ENCODE results near the gene PHOSPHO1.

Gene PHOSPHO1

DNA sequence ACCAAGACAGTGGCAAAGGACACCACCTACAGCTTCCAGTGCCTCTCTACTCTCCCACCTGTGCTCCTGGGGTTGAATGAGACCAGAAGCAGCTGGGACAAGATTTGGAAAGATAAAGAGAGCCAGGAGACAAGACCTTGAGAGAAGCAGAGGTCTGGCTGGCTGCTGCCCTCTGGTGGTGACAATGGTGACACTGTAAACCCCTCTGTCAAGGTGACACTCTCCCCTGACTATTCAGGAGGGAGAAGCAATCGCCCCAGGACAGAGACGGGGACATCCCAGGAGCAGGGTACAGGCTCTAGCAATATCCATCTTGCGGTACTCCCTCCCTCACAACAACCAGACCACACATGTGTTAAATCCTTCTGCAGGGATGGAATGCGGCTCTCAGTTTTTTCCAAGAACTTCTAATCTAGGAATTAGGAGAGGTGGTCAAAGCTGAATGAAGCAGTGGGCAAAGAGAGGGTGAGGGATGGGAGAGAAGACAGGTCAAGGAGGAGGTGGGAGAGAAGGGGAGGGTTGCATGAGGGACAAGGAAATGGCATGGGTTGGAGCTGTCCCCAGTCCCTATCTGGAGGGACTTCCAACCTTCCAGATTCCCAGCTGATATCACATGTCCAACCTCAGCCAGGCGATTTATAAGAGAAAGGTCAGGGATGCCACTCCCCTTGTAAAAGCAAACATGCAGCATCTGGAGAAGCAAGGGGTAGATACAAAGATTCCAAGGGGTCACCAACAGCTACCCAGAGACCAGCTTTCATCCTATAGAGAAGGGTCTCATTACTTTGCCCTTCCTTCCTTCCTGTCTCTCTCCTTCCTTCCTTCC, 2.9 kb downstream of the PHOSPHO1 start:
- TF ChIP-seq, protein P1, sequence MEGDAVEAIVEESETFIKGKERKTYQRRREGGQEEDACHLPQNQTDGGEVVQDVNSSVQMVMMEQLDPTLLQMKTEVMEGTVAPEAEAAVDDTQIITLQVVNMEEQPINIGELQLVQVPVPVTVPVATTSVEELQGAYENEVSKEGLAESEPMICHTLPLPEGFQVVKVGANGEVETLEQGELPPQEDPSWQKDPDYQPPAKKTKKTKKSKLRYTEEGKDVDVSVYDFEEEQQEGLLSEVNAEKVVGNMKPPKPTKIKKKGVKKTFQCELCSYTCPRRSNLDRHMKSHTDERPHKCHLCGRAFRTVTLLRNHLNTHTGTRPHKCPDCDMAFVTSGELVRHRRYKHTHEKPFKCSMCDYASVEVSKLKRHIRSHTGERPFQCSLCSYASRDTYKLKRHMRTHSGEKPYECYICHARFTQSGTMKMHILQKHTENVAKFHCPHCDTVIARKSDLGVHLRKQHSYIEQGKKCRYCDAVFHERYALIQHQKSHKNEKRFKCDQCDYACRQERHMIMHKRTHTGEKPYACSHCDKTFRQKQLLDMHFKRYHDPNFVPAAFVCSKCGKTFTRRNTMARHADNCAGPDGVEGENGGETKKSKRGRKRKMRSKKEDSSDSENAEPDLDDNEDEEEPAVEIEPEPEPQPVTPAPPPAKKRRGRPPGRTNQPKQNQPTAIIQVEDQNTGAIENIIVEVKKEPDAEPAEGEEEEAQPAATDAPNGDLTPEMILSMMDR (IDR thresholded peaks at IDR 0.05) = peak; percentile 90

DNA sequence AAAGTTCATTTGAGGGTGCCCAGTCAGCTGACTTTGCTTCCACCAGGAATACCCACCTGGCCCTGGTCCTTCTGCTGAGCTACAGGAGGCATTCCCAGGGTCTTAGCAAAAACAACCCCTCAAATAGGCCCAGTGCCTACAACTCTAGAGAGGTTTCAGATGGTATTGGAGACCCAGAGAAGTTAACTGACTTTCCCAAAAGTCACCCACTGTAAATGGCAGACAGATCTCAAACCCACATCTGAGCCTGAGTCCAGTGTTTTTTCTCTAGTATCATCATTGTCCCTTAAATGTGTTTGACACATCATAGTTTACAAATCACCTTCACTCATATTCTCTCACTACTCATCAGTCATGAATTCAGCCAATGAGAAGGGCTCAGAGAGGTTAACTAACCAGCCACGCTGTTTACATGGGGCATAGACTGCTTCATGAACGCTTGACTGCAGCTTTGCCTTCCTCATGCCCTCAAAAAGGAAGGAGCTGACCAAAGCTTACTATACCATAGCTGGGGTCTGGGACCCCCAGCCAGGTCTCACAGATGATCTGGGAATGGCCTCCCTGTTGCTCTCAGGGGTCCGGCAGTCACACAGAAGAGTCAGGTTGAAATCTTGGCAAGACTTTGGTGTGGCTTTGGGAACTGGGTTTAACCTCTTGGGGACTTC, 3.7 kb downstream of the PHOSPHO1 start:
- TF ChIP-seq, protein P1 (IDR thresholded peaks at IDR 0.05) = no peak

DNA sequence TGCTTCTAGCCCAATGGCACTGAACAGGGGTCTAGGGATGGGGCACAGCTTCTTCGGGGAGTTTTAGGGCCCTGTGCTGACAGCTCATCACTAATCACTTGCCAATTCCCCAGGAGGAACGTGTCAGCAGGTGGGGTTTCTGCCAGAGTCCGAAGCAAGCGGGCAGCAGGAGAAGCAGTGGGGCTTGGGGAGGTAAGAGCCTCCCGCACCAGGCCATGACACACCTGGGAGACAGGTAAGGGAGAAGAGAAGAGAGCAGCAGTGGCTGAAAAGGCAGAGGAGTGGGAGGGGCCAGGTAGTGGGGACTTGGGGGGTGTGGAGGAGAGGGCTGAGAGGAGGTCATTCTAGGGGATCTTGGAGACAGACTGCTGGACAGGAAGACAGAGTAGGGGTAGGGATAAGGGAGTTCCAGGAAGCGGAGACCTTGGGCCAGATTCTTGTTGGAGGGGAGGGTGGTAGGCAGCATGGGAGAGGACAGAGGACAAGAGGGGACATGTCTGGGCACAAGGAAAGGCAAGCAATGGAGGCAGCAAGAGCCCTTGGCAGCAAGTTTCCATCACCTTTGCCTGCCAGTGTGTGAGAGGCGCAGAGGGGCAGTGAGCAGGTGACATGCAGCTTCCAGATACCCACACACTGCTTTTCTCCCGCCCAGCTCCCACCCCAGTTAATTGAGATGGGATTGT, 4.9 kb downstream of the PHOSPHO1 start:
- TF ChIP-seq, protein P1 (IDR thresholded peaks at IDR 0.05) = no peak

DNA sequence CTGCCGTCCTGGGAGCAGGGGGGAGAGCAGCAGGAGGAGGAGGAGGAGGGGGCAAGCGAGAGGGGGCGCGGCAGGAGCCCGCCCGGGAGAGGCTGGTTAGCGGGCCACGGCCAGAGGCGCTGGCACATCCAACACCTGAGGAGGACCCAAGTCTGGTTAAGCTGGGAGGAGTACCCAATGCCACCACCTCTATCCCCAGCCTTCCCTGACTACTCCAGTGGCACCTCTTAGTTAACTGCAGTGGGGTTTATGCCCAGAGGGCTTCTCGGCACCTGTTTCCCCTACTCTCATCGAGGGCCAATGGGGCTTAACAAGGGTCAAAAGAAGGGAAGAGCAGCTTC, 5.6 kb downstream of the PHOSPHO1 start:
- TF ChIP-seq, protein P1 (IDR thresholded peaks at IDR 0.05) = no peak

DNA sequence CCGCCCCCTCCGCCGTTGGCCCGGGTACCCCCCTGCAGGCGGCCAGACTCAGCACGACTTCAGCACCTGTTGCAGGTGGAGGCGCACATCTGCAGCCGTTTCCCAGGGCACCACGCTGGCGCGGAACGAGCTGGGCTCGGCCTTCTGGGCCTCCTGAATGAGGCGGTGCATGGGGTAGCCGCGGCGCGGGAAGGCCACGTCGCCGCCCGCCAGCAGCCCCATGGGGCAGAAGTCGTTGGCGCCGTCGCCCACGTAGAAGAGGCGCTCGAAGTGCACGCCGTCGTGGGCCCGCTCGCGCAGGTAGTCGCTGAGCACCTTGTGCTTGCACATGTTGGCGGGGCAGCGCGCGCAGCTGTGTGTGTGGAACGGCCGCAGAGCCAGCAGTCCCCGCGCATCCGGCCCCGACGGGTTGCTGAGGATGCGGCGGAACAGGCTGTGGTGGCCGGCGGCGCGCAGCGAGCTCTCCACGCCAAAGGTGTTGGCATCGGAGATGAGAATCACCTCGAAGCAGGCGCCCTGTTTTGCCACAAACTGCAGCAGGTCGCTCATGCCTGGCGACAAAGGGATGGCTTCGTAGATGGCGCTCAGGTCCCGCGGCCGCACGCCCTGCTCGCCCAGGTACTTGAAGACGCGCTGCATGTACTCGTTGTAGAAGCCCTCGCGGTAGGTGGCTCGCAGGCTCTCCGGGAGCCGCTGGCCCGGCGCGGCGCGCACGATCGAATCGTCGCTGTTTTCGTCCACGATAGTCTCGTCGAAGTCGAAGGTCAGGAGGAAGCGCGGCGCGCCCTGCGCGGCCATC, 6.2 kb downstream of the PHOSPHO1 start:
- TF ChIP-seq, protein P1 (IDR thresholded peaks at IDR 0.05) = no peak

DNA sequence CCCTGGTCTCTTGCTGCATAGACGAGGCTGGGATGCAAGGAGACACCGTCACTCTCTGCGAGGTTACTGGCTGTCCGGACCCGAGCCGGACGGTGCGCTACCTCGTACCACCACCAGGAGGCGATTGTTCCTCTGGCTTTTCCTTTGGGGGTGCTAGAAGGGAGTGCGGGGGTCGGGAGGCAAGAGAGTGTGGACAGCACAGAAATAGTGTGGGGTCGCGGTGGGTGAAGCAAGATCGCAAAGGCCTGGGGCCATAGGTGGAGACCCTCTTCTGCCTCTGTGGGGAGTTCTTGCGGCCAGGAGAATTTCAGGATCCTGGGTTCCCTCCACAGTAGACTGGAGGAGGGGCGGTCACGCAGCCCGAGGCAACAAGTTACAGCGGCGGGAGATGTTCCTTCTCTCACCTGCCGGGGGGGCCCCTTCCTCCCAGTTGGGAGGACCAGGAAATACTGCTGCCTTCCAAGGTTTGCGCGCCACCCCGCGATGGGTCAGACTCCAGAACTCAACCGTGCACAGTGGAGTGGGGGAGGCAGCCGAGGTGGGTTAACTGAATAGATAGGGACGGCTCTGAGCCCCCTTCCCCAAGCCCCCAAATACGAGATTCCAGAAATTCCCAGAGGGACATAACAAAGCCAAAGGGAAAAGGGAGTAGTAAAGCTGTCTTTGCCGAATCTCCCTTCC, 6.9 kb downstream of the PHOSPHO1 start:
- TF ChIP-seq, protein P1 (IDR thresholded peaks at IDR 0.05) = peak; percentile 82

DNA sequence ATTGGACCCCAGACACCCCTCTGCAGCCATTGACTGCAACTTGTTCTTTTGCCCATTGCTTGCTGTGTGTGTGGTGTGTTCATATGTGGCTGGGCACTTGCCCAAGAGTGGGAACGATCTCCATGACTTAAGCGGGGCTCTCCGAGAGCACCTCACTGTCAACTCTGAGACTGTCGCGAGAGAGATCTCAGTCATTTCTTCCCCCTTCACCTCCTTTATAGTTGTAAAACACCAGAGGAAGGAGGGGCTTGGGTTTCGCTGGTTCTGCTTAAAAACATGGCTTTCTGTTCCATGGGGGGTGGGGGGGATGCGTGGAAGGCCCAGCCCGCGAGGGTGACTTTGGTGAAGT, 7.4 kb downstream of the PHOSPHO1 start:
- TF ChIP-seq, protein P1 (IDR thresholded peaks at IDR 0.05) = no peak

Data from LNCAP (cell line).